Endothelial cell of umbilical vein (primary cell): ENCODE data around the gene IQCH. TPM values are rescaled to one million over a fixed set of nuclear protein-coding genes. Genes with fewer than 3 reads are reported as not detected.

Experiments used
- BruUV-seq: library from RNA; stranded (reverse); fragments of 400-500 nt; replicated peaks from 2 replicates; lab custom pipeline; 2021; lab: Mats Ljungman, UMichigan
- CTCF ChIA-PET: fragments of 300-600, 350-600 bp; sonication (Branson Sonifier 250); formaldehyde crosslinking; loops from one replicate; lab custom pipeline; 2021; ENCODE audit warnings: antibody characterized with exemption, inconsistent platforms; lab: Charles Lee
- POLR2A ChIA-PET: fragments of 300-600, 350-600 bp; sonication (Branson Sonifier 250); formaldehyde crosslinking; loops from one replicate; lab custom pipeline; 2021; ENCODE audit warnings: antibody characterized with exemption, inconsistent platforms; lab: Charles Lee
- DNase-seq: peaks from one replicate; pipeline ENCODE4 v3.0.0-alpha.2; 2011; ENCODE audit warnings: low read depth, low spot score
- FAIRE-seq: peaks from 2 replicates; lab custom pipeline; 2011; peaks lifted over from hg19 to GRCh38; lab: Jason Lieb, UNC
- H2AFZ ChIP-seq: 2 replicates; pipeline ENCODE4 v1.6.0; 2012; ENCODE audit warnings: low read depth, low read length, control low read depth, inconsistent platforms
- H3K27ac ChIP-seq: 2 replicates; pipeline ENCODE4 v1.5.1; 2011; ENCODE audit warnings: low read depth, mild to moderate bottlenecking, control low read depth, low read length, moderate library complexity; ENCODE audit not compliant: insufficient read depth
- H3K27me3 ChIP-seq, 2 experiments: 2 replicates each; pipeline versions ENCODE4 v1.6.0 to v1.6.1; 2011; ENCODE audit warnings: low read length in 2 of 2, mixed read lengths in 1 of 2; ENCODE audit not compliant: control insufficient read depth in 2 of 2, insufficient read depth in 2 of 2
- H3K36me3 ChIP-seq, 2 experiments: 2 replicates in 1 of 2; 3 replicates in 1 of 2; pipeline ENCODE4 v1.5.1; 2011; ENCODE audit warnings: low read length in 2 of 2, mild to moderate bottlenecking in 1 of 2, moderate library complexity in 1 of 2; ENCODE audit not compliant: control insufficient read depth in 2 of 2, insufficient read depth in 2 of 2; ENCODE audit errors: extremely low read depth in 1 of 2
- H3K4me1 ChIP-seq: 3 replicates; pipeline ENCODE4 v1.5.1; 2011; ENCODE audit warnings: mild to moderate bottlenecking, low read length; ENCODE audit not compliant: control insufficient read depth, insufficient read depth; ENCODE audit errors: extremely low read depth
- H3K4me2 ChIP-seq: 2 replicates; pipeline ENCODE4 v1.6.1; 2011; ENCODE audit warnings: low read length, control low read depth, mixed read lengths; ENCODE audit not compliant: insufficient read depth
- H3K4me3 ChIP-seq, 3 experiments: fragments of 200-600 bp in 1 of 3; sonication (generic), shearing (Covaris generic) in 1 of 3; replicated peaks in 1 of 3; 2 replicates each; pipeline ENCODE4 v1.5.1; 2011 to 2016; ENCODE audit warnings: control low read depth in 3 of 3, low read length in 3 of 3, mild to moderate bottlenecking in 2 of 3, inconsistent platforms in 1 of 3, low read depth in 1 of 3, moderate library complexity in 1 of 3; ENCODE audit not compliant: insufficient read depth in 1 of 3
- H3K79me2 ChIP-seq: 2 replicates; pipeline ENCODE4 v1.6.0; 2012; ENCODE audit warnings: low read length, inconsistent platforms; ENCODE audit not compliant: control insufficient read depth, insufficient read depth
- H3K9ac ChIP-seq: replicated peaks from 2 replicates; pipeline ENCODE3; 2011; ENCODE audit warnings: low read length, control low read depth; ENCODE audit not compliant: insufficient read depth; ENCODE audit errors: extremely low read depth
- H3K9me1 ChIP-seq: replicated peaks from 3 replicates; pipeline ENCODE4 v1.6.0; 2011; ENCODE audit warnings: mild to moderate bottlenecking, low read length; ENCODE audit not compliant: control insufficient read depth, insufficient read depth; ENCODE audit errors: extremely low read depth
- H3K9me3 ChIP-seq: replicated peaks from 2 replicates; pipeline ENCODE4 v1.5.1; 2012; ENCODE audit warnings: low read length, inconsistent platforms; ENCODE audit not compliant: control insufficient read depth, insufficient read depth
- H4K20me1 ChIP-seq: replicated peaks from 2 replicates; pipeline ENCODE3; 2011; ENCODE audit warnings: mild to moderate bottlenecking, low read length; ENCODE audit not compliant: control insufficient read depth, insufficient read depth; ENCODE audit errors: extremely low read depth
- EZH2 ChIP-seq: IDR thresholded peaks from 2 replicates; pipeline ENCODE4 v1.6.1; 2012; ENCODE audit warnings: borderline replicate concordance, low read depth, mild to moderate bottlenecking, moderate library complexity, low read length, inconsistent platforms; ENCODE audit not compliant: severe bottlenecking
- FOS ChIP-seq: IDR thresholded peaks from 2 replicates; pipeline ENCODE4 v1.6.1; 2011; ENCODE audit warnings: mild to moderate bottlenecking, low read length, moderate library complexity, borderline replicate concordance; ENCODE audit not compliant: insufficient read depth
- GATA2 ChIP-seq: IDR thresholded peaks from 2 replicates; pipeline ENCODE4 v1.7.0; 2011; ENCODE audit warnings: low read depth, mild to moderate bottlenecking, moderate library complexity, mixed read lengths, low read length; ENCODE audit not compliant: insufficient read length, insufficient read depth
- JUN ChIP-seq: IDR thresholded peaks from 2 replicates; pipeline ENCODE4 v1.6.1; 2011; ENCODE audit warnings: borderline replicate concordance, low read depth; ENCODE audit not compliant: insufficient read length, insufficient read depth
- MYC ChIP-seq: IDR thresholded peaks from one replicate; pipeline ENCODE4 v1.6.1; 2011; ENCODE audit warnings: mild to moderate bottlenecking, low read depth, low read length
- POLR2A ChIP-seq: IDR thresholded peaks from 2 replicates; pipeline ENCODE4 v1.6.1; 2012; ENCODE audit warnings: low read depth, mild to moderate bottlenecking, control low read depth, low read length
- POLR2AphosphoS5 ChIP-seq: IDR thresholded peaks from 2 replicates; pipeline ENCODE4 v1.6.1; 2012; ENCODE audit warnings: low read depth, mild to moderate bottlenecking, control low read depth, low read length, moderate library complexity; ENCODE audit not compliant: insufficient read depth
- dilution Hi-C: fragments of 300-500 bp; cut with MboI; formaldehyde crosslinking; loops from one replicate; pipeline ENCODE4 v1.15.0; 2019; ENCODE audit warnings: low sequenced_read_pairs; ENCODE audit not compliant: extremely low pct_ligation_motif_present
- intact Hi-C: fragments of 100-400 bp; cut with micrococcal nuclease; formaldehyde crosslinking; loops from one replicate; pipeline ENCODE4 v1.10.0; 2022
- polyA plus RNA-seq, 4 experiments: library from polyadenylated mRNA; depleted of rRNA in 3 of 4; stranded (reverse) in 3 of 4; unstranded in 1 of 4; fragments of >200 nt; gene quantifications; 2 replicates each; pipeline versions ENCODE4 v1.2.1 to v1.2.3, GENCODE V29; 2011 to 2012; ENCODE audit warnings: missing spikeins in 1 of 4
- total RNA-seq: library from RNA; stranded (reverse); gene quantifications from 2 replicates; pipeline ENCODE4 v1.2.3, GENCODE V29; 2021
- TF ChIP-seq, protein P1 (sequence below), 2 donors: IDR thresholded peaks; 1 replicate in 1 of 2; 2 replicates in 1 of 2; pipeline ENCODE4 v1.5.1; 2011; ENCODE audit warnings: low read length in 2 of 2, mild to moderate bottlenecking in 2 of 2, moderate library complexity in 2 of 2, control low read depth in 1 of 2, inconsistent platforms in 1 of 2, low read depth in 1 of 2; ENCODE audit not compliant: insufficient read depth in 1 of 2; ENCODE audit errors: extremely low read depth in 1 of 2
- TF ChIP-seq, protein P2 (sequence below): IDR thresholded peaks from 2 replicates; pipeline ENCODE4 v1.6.1; 2011; ENCODE audit not compliant: insufficient read depth, insufficient read length

The IQCH gene
- total and polyA plus RNA-seq, 2 donors (not counting 3 experiments of a cell fraction or from before 2014, with no cell fraction given): 0.29 to 0.51 TPM

DNA sequence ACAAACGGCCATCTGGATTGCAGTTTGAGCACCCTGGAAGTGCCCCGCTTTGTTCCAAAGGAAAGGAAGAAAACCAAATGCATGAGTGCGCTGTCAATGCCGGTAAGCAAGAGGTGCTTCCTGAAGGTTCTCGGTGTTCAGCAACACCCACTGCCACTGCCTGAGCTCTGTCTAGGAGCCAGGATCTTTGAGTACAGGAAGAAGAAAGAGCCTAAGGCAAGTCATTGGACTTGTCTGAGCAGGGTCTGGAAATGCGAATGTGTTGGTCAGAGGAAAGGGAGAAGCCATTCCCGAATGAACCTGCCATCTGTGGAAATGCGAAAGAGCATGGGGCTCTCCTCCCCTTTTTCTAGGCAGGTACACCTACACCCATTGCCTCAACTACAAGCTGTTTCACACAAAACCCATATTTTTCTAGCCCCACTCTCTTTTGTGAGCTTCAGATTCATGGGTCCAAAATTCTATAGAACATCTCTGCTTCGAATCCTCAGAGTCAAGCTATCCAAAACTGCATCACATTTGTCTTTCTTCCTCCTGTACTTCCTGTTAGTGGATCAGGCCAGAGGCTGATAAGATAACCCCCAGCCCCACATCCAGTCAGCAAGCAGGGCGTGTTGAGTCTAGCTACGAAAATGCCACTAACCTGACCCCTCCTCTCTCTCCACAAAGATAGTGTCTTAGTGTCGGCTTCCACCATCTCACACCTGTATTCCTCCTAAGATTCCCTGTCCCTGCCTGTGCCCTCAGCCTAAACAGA is 210.8 kb downstream of the IQCH start:
- H3K36me3 ChIP-seq: no peaks in the 10 kb centered on the region
- H3K27me3 ChIP-seq: no peaks in the 10 kb centered on the region
- no peaks in the 10 kb centered on the region for H3K79me2 ChIP-seq
- no peaks in the 10 kb centered on the region for H3K9me1 ChIP-seq
- no peak for FAIRE-seq
- dilution Hi-C loops (no loop called here), intact Hi-C loops (no loop called here)
- no peak overlapping the region for H3K9ac ChIP-seq
- no peak overlapping the region for H3K27ac ChIP-seq
- CTCF ChIA-PET: interaction anchor here (1.0 kb wide), 1 partner anchor 8 kb away, joined by 3 read pairs; no protein-coding TSS in a partner anchor
- POLR2A ChIA-PET: no interaction called here
- H3K4me2 ChIP-seq: no peak overlapping the region
- H2AFZ ChIP-seq: no peak overlapping the region
- BruUV-seq: no TSS peak
- H3K9me3 ChIP-seq: no peaks in the 10 kb centered on the region
- H4K20me1 ChIP-seq: no peaks in the 10 kb centered on the region
- DNase-seq: no peak
- H3K4me3 ChIP-seq: no peak overlapping the region
- no peak for TF ChIP-seq FOS
- H3K4me1 ChIP-seq: no peaks in the 10 kb centered on the region

DNA sequence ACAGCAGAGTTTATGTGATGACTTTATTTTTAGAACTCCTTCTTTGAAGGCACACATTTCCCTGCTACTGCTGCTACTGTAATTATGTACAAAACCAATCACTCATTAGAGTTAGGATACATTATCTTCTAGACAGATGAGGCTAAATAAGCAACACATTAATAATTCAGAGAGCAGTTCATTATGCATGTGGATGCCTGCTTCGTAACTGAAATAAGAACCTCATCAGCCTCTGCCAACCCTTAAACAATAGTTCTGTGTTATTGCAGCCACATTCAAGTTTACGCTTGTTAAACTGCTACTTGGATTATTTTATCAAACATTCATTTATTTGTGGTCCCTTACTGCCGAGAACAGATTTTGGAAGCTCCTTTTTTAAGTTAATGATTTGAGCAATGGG is 213.8 kb downstream of the IQCH start:
- Histone ChIP-seq H3K9me1 (no peaks in the 10 kb centered on the region), H3K27ac (no peak overlapping the region), H3K36me3 (no peaks in the 10 kb centered on the region), H3K9ac (no peak overlapping the region), H3K79me2 (no peaks in the 10 kb centered on the region), H3K9me3 (no peaks in the 10 kb centered on the region), H2AFZ (no peak overlapping the region), H4K20me1 (no peaks in the 10 kb centered on the region), H3K4me2 (no peak overlapping the region), H3K4me3 (no peak overlapping the region), H3K27me3 (no peaks in the 10 kb centered on the region), H3K4me1 (no peaks in the 10 kb centered on the region)
- TF ChIP-seq EZH2 (no peak), POLR2AphosphoS5 (no peak), POLR2A (no peak), MYC (no peak), FOS (no peak), GATA2 (no peak), JUN (no peak)
- TF ChIP-seq, protein P1, sequence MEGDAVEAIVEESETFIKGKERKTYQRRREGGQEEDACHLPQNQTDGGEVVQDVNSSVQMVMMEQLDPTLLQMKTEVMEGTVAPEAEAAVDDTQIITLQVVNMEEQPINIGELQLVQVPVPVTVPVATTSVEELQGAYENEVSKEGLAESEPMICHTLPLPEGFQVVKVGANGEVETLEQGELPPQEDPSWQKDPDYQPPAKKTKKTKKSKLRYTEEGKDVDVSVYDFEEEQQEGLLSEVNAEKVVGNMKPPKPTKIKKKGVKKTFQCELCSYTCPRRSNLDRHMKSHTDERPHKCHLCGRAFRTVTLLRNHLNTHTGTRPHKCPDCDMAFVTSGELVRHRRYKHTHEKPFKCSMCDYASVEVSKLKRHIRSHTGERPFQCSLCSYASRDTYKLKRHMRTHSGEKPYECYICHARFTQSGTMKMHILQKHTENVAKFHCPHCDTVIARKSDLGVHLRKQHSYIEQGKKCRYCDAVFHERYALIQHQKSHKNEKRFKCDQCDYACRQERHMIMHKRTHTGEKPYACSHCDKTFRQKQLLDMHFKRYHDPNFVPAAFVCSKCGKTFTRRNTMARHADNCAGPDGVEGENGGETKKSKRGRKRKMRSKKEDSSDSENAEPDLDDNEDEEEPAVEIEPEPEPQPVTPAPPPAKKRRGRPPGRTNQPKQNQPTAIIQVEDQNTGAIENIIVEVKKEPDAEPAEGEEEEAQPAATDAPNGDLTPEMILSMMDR (IDR thresholded peaks at IDR 0.05; ENCODE audit: extremely low read depth in 1 of 2, insufficient read depth in 1 of 2, low read depth in 1 of 2, low read length in 2 of 2): no peak
- TF ChIP-seq, protein P2, sequence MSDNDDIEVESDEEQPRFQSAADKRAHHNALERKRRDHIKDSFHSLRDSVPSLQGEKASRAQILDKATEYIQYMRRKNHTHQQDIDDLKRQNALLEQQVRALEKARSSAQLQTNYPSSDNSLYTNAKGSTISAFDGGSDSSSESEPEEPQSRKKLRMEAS: no peak
- POLR2A ChIA-PET: no interaction called here
- no peak for FAIRE-seq
- dilution Hi-C loops (no loop called here), intact Hi-C loops (no loop called here)
- CTCF ChIA-PET: interaction anchor here (1.9 kb wide), 1 partner anchor 10 kb away, joined by 14 read pairs; no protein-coding TSS in a partner anchor
- no TSS peak for BruUV-seq
- no peak for DNase-seq
